ENCODE data around the gene ACHE. TPM values are rescaled to one million over a fixed set of nuclear protein-coding genes. Genes with fewer than 3 reads are reported as not detected.

Gene ACHE
- total RNA-seq, 4 donors from 2014 or later, result 2.5 to 4.6 (median 3.5) TPM

- no peak overlapping the region for H3K27ac ChIP-seq (replicated peaks in 1 of 4)
- H3K4me1 ChIP-seq, result peaks cover 25 to 34% (median 32%) of the 10 kb centered on the region in 4 donors
- no peak for TF ChIP-seq POLR2A (IDR thresholded peaks at IDR 0.05; ENCODE audit: low read depth)
- no peak for TF ChIP-seq EP300 (IDR thresholded peaks at IDR 0.05)
- no peak for TF ChIP-seq CTCF (IDR thresholded peaks at IDR 0.05)
- no peak for TF ChIP-seq POLR2AphosphoS5 (IDR thresholded peaks at IDR 0.05)
- DNase-seq (ENCODE audit: extremely low spot score), result no peak
- H3K4me3 ChIP-seq, result no peak overlapping the region
- peaks cover 11 to 96% (median 31%) of the 10 kb centered on the region in 4 donors for H3K27me3 ChIP-seq
- H3K36me3 ChIP-seq, result no peaks in the 10 kb centered on the region
- 71% methylated on average over 13 of the region's 13 CpGs for WGBS
- intact Hi-C loops (cut with DNase I), result loop anchor here (5.0 kb wide), 1 partner anchor 179 kb away; no protein-coding TSS in a partner anchor
- H3K9me3 ChIP-seq, result no peaks in the 10 kb centered on the region
Observed at GRCh38 chr7:100897772-100898454, 2.2 kb upstream of the ACHE start.

- Histone ChIP-seq H3K9me3 (no peaks in the 10 kb centered on the region), H3K4me3 (peak overlapping the region; percentile 51 to 63 (median 52)), H3K27ac (replicated peaks in 1 of 4) (no peak overlapping the region), H3K4me1 (peaks cover 25 to 34% (median 32%) of the 10 kb centered on the region in 4 donors), H3K27me3 (peaks cover 11 to 88% (median 31%) of the 10 kb centered on the region in 4 donors), H3K36me3 (no peaks in the 10 kb centered on the region)
- intact Hi-C loops (cut with DNase I), result loop anchor here (5.0 kb wide), 1 partner anchor 180 kb away; no protein-coding TSS in a partner anchor
- no peak for DNase-seq (ENCODE audit: extremely low spot score)
- 4% methylated on average over 5 of the region's 95 CpGs for WGBS
- TF ChIP-seq EP300 (IDR thresholded peaks at IDR 0.05), result no peak
- peak; percentile 59 to 78 (median 65) for TF ChIP-seq CTCF (IDR thresholded peaks at IDR 0.05)
Observed at GRCh38 chr7:100896732-100897608, 1.3 kb upstream of the ACHE start.

- H3K27me3 ChIP-seq, result peaks cover 11 to 82% (median 31%) of the 10 kb centered on the region in 4 donors
Observed at GRCh38 chr7:100895956-100896731, 456 bp upstream of the ACHE start.

More at GRCh38 chr7:100895956-100896731, 456 bp upstream of the ACHE start:
- intact Hi-C loops (cut with DNase I), result loop anchor here (2.0 to 5.0 kb wide), 2 partner anchors 163 to 181 kb away; no protein-coding TSS in a partner anchor
- H3K36me3 ChIP-seq, result no peaks in the 10 kb centered on the region
- peak overlapping the region; percentile 51 to 63 (median 52) for H3K4me3 ChIP-seq
- H3K4me1 ChIP-seq, result peaks cover 27 to 37% (median 34%) of the 10 kb centered on the region in 4 donors
- no peak for DNase-seq (ENCODE audit: extremely low spot score)
- WGBS, result 7% methylated on average over 33 of the region's 54 CpGs
- H3K27ac ChIP-seq (replicated peaks in 1 of 4), result peak overlapping the region in 1 of 4 donors; percentile 28
- TF ChIP-seq POLR2AphosphoS5 (IDR thresholded peaks at IDR 0.05) (no peak), POLR2A (IDR thresholded peaks at IDR 0.05; ENCODE audit: low read depth) (no peak), EP300 (IDR thresholded peaks at IDR 0.05) (no peak), CTCF (IDR thresholded peaks at IDR 0.05) (no peak)
- H3K9me3 ChIP-seq, result no peaks in the 10 kb centered on the region
